Measurements from ENCODE around the gene VPS35. TPM values are rescaled to one million over a fixed set of nuclear protein-coding genes. Genes with fewer than 3 reads are reported as not detected.
"Not testable (repeated sequence)": the region's sequence is repeated elsewhere in the genome, so short reads cannot be mapped to it uniquely, and the experiment has no call there.

VPS35 gene
- total and polyA plus RNA-seq, 10 of the 15 experiments (the other 5 are each of a cell fraction or from before 2014, with no cell fraction given), result 28.5 to 125 (median 60.6) TPM

DNA sequence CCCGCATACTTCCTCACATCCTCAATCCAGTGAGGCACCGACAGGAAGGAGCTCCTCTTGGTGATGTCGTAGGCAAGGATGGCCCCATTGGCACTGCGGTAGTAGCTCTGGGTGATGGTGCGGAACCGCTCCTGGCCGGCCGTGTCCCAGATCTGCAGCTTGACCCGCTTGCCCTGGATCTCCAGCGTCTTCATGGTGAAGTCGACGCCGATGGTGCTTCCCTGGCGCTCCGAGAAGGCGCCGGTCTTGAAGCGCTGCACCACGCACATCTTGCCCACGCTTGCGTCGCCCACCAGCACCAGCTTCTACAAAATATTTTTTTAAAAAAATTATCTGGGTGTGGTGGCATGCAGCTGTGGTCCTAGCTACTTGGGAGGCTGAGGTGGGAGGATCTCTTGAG is 62.3 kb downstream of the VPS35 start:
- FAIRE-seq; H3K4me3 ChIP-seq; CTCF ChIA-PET; ATAC-seq; H3K4me1 ChIP-seq (ENCODE audit: control insufficient read depth, insufficient read depth, low read length); POLR2A ChIA-PET; H3K9me3 ChIP-seq (replicated peaks; ENCODE audit: control insufficient read depth, insufficient read depth, low read length); H3K79me2 ChIP-seq (ENCODE audit: control insufficient read depth, insufficient read depth, low read length); H3K4me2 ChIP-seq (ENCODE audit: control insufficient read depth, insufficient read depth); H2AFZ ChIP-seq (ENCODE audit: control insufficient read depth, low read depth, low read length); DNase-seq (ENCODE audit: low read depth, low spot score); SMC1A ChIA-PET (ENCODE audit: uncharacterized antibody, unreplicated experiment); H4K20me1 ChIP-seq (ENCODE audit: control insufficient read depth, insufficient read depth); H3K36me3 ChIP-seq (ENCODE audit: control insufficient read depth in 2 of 2, insufficient read depth in 2 of 2, low read length in 1 of 2); H3K9ac ChIP-seq (ENCODE audit: control insufficient read depth, insufficient read depth, low read length); intact Hi-C loops (cut with micrococcal nuclease; ENCODE audit: unreplicated experiment); in situ Hi-C loops (cut with MboI); H3K27me3 ChIP-seq (replicated peaks in 1 of 2; ENCODE audit: control insufficient read depth in 2 of 2, insufficient read depth in 2 of 2, low read length in 1 of 2); BruUV-seq (replicated peaks); H3K27ac ChIP-seq (ENCODE audit: control insufficient read depth, insufficient read depth): not testable (repeated sequence)
- WGBS (ENCODE audit: insufficient coverage, insufficient replicate concordance, low lambda C conversion rate, missing lambda C conversion rate), result 90% methylated on average over 22 of the region's 22 CpGs
- RAD21 ChIA-PET (ENCODE audit: unreplicated experiment), result interaction anchor here (1.1 kb wide), 1 partner anchor 73 kb away, joined by 3 read pairs; no protein-coding TSS in a partner anchor

DNA sequence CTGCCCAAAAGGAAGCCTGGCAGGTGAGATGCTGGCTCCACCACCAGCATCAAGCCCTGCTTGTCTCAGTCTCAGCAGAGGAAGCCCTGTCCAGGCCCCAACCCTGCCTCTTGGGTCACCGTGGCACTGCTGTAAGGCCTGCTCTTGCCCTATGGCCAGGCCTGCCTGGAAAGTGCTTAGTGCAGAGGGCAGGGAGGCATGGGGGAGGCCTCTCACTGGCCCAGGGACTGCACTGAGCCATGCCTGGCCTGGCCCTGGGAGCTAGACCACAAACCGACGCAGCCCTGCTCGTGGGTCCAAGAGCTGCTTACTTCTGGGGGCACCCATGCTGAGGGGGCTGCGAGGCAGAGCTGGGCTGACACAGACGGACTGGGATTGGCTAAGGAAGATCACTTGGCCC is 64.1 kb downstream of the VPS35 start:
- intact Hi-C loops (cut with micrococcal nuclease; ENCODE audit: unreplicated experiment); CTCF ChIA-PET; H3K9me3 ChIP-seq (replicated peaks; ENCODE audit: control insufficient read depth, insufficient read depth, low read length); FAIRE-seq; in situ Hi-C loops (cut with MboI); DNase-seq (ENCODE audit: low read depth, low spot score); H3K36me3 ChIP-seq (ENCODE audit: control insufficient read depth in 2 of 2, insufficient read depth in 2 of 2, low read length in 1 of 2); ATAC-seq; H3K27me3 ChIP-seq (replicated peaks in 1 of 2; ENCODE audit: control insufficient read depth in 2 of 2, insufficient read depth in 2 of 2, low read length in 1 of 2); SMC1A ChIA-PET (ENCODE audit: uncharacterized antibody, unreplicated experiment); H3K9ac ChIP-seq (ENCODE audit: control insufficient read depth, insufficient read depth, low read length); H2AFZ ChIP-seq (ENCODE audit: control insufficient read depth, low read depth, low read length); POLR2A ChIA-PET; RAD21 ChIA-PET (ENCODE audit: unreplicated experiment); H3K4me2 ChIP-seq (ENCODE audit: control insufficient read depth, insufficient read depth); H3K4me3 ChIP-seq; H3K4me1 ChIP-seq (ENCODE audit: control insufficient read depth, insufficient read depth, low read length); BruUV-seq (replicated peaks); H4K20me1 ChIP-seq (ENCODE audit: control insufficient read depth, insufficient read depth); H3K27ac ChIP-seq (ENCODE audit: control insufficient read depth, insufficient read depth): not testable (repeated sequence)
- peaks cover 13% of the 10 kb centered on the region for H3K79me2 ChIP-seq (ENCODE audit: control insufficient read depth, insufficient read depth, low read length)
- 88% methylated on average over 4 of the region's 6 CpGs for WGBS (ENCODE audit: insufficient coverage, insufficient replicate concordance, low lambda C conversion rate, missing lambda C conversion rate)

DNA sequence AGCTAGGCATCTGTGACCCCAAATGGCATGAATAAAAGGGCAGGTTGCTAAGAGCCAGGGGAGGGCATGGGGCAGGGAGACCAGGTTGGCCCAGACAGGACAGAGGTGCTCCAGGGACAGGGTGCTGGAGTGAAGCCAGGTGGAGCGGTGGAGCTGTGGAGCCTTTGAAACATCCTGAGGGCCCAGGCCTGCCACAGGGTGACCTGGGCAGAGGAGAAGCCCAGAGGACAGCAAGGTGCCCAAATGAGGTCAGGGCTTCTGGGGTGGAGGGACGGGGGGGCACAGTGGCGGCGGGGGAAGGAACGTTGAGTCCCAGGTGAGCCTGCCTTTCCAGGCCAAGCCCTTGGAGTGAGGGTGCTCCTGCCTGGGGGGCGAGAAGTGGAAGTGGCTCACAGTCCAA is 65.3 kb downstream of the VPS35 start:
- H2AFZ ChIP-seq (ENCODE audit: control insufficient read depth, low read depth, low read length); intact Hi-C loops (cut with micrococcal nuclease; ENCODE audit: unreplicated experiment); CTCF ChIA-PET; H3K36me3 ChIP-seq (ENCODE audit: control insufficient read depth in 2 of 2, insufficient read depth in 2 of 2, low read length in 1 of 2); H3K27ac ChIP-seq (ENCODE audit: control insufficient read depth, insufficient read depth); H3K4me2 ChIP-seq (ENCODE audit: control insufficient read depth, insufficient read depth); SMC1A ChIA-PET (ENCODE audit: uncharacterized antibody, unreplicated experiment); ATAC-seq; H3K27me3 ChIP-seq (replicated peaks in 1 of 2; ENCODE audit: control insufficient read depth in 2 of 2, insufficient read depth in 2 of 2, low read length in 1 of 2); POLR2A ChIA-PET; H3K9ac ChIP-seq (ENCODE audit: control insufficient read depth, insufficient read depth, low read length); BruUV-seq (replicated peaks); FAIRE-seq; DNase-seq (ENCODE audit: low read depth, low spot score); H3K4me3 ChIP-seq; H3K9me3 ChIP-seq (replicated peaks; ENCODE audit: control insufficient read depth, insufficient read depth, low read length); in situ Hi-C loops (cut with MboI); RAD21 ChIA-PET (ENCODE audit: unreplicated experiment); H4K20me1 ChIP-seq (ENCODE audit: control insufficient read depth, insufficient read depth): not testable (repeated sequence)
- 60% methylated on average over 1 of the region's 6 CpGs for WGBS (ENCODE audit: insufficient coverage, insufficient replicate concordance, low lambda C conversion rate, missing lambda C conversion rate)
- H3K79me2 ChIP-seq (ENCODE audit: control insufficient read depth, insufficient read depth, low read length), result peaks cover 21% of the 10 kb centered on the region
- peaks cover 11% of the 10 kb centered on the region for H3K4me1 ChIP-seq (ENCODE audit: control insufficient read depth, insufficient read depth, low read length)

DNA sequence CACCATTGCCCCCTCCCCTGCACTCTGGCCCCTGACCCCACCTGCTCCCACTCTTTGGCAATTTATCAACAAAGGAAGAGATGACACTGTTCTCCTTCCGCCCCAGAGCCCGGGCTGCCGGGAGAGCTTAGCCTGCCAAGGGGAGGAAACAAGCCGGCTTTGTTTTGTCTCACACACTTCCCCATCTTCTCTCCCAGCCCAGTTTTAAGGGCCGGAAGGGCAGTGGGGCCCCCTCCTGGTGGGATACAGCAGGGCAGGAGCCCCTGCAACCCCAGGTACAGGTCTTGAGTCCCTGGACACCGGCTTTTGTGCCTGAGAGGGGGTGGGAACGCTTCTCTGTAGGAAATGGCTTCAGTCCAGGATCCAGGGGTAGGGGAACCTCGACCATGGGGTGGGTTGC is 65.7 kb downstream of the VPS35 start:
- H3K4me3 ChIP-seq; H3K27ac ChIP-seq (ENCODE audit: control insufficient read depth, insufficient read depth); H4K20me1 ChIP-seq (ENCODE audit: control insufficient read depth, insufficient read depth); H3K9ac ChIP-seq (ENCODE audit: control insufficient read depth, insufficient read depth, low read length); SMC1A ChIA-PET (ENCODE audit: uncharacterized antibody, unreplicated experiment); H2AFZ ChIP-seq (ENCODE audit: control insufficient read depth, low read depth, low read length); CTCF ChIA-PET; in situ Hi-C loops (cut with MboI); DNase-seq (ENCODE audit: low read depth, low spot score); H3K36me3 ChIP-seq (ENCODE audit: control insufficient read depth in 2 of 2, insufficient read depth in 2 of 2, low read length in 1 of 2); POLR2A ChIA-PET; FAIRE-seq; H3K9me3 ChIP-seq (replicated peaks; ENCODE audit: control insufficient read depth, insufficient read depth, low read length); intact Hi-C loops (cut with micrococcal nuclease; ENCODE audit: unreplicated experiment); H3K27me3 ChIP-seq (replicated peaks in 1 of 2; ENCODE audit: control insufficient read depth in 2 of 2, insufficient read depth in 2 of 2, low read length in 1 of 2); BruUV-seq (replicated peaks); RAD21 ChIA-PET (ENCODE audit: unreplicated experiment); H3K4me2 ChIP-seq (ENCODE audit: control insufficient read depth, insufficient read depth): not testable (repeated sequence)
- peaks cover 11% of the 10 kb centered on the region for H3K4me1 ChIP-seq (ENCODE audit: control insufficient read depth, insufficient read depth, low read length)
- ATAC-seq, result peak; percentile 39
- H3K79me2 ChIP-seq (ENCODE audit: control insufficient read depth, insufficient read depth, low read length), result peaks cover 25% of the 10 kb centered on the region
- WGBS (ENCODE audit: insufficient coverage, insufficient replicate concordance, low lambda C conversion rate, missing lambda C conversion rate), result 10% methylated on average over 2 of the region's 8 CpGs

Measured in GM12878 (cell line).